Lung (tissue), 12 donors: ENCODE measurements around the gene PPIH. TPM values are rescaled to one million over a fixed set of nuclear protein-coding genes. Genes with fewer than 3 reads are reported as not detected.
A peak's percentile ranks its signal among the peaks of the same experiment; 100 is the strongest.

Experiments used
- ATAC-seq: fragments of 200-7000 bp; cut with Tn5 transposase; one replicate; pipeline ENCODE4 v1.9.1; 2020; ENCODE audit warnings: moderate number of reproducible peaks; ENCODE audit not compliant: insufficient read depth, low FRiP score
- DNase-seq, 3 donors: peaks; one replicate each; pipeline ENCODE4 v3.0.0-alpha.2; 2013 to 2017
- H3K27ac ChIP-seq, 2 donors: one replicate each; pipeline ENCODE4 v1.5.1; 2013; ENCODE audit warnings: mild to moderate bottlenecking in 2 of 2, moderate library complexity in 2 of 2, control low read depth in 1 of 2, inconsistent platforms in 1 of 2, low read depth in 1 of 2, low read length in 1 of 2
- H3K27me3 ChIP-seq, 3 donors: one replicate each; pipeline ENCODE4 v1.5.1; 2013; ENCODE audit warnings: low read length in 2 of 3; ENCODE audit not compliant: control insufficient read depth in 3 of 3, insufficient read depth in 3 of 3
- H3K36me3 ChIP-seq, 4 donors: one replicate each; pipeline ENCODE4 v1.5.1; 2013; ENCODE audit warnings: low read length in 4 of 4, mild to moderate bottlenecking in 1 of 4, moderate library complexity in 1 of 4; ENCODE audit not compliant: control insufficient read depth in 4 of 4, insufficient read depth in 4 of 4
- H3K4me1 ChIP-seq, 5 donors: one replicate each; pipeline ENCODE4 v1.5.1; 2013; ENCODE audit warnings: low read length in 5 of 5, mild to moderate bottlenecking in 2 of 5, moderate library complexity in 1 of 5; ENCODE audit not compliant: control insufficient read depth in 5 of 5, insufficient read depth in 5 of 5
- H3K4me3 ChIP-seq: one replicate; pipeline ENCODE4 v1.5.1; 2013; ENCODE audit warnings: mild to moderate bottlenecking, control low read depth, moderate library complexity
- H3K9ac ChIP-seq, 2 donors: one replicate each; pipeline ENCODE4 v1.5.1; 2013; ENCODE audit warnings: low read length in 2 of 2, control low read depth in 1 of 2; ENCODE audit not compliant: insufficient read depth in 1 of 2
- H3K9me3 ChIP-seq, 4 donors: one replicate each; pipeline ENCODE4 v1.5.1; 2013; ENCODE audit warnings: low read length in 3 of 4, mild to moderate bottlenecking in 1 of 4, moderate library complexity in 1 of 4; ENCODE audit not compliant: control insufficient read depth in 4 of 4, insufficient read depth in 3 of 4
- CTCF ChIP-seq: IDR thresholded peaks from 2 replicates; pipeline ENCODE4 v1.5.1; 2012; ENCODE audit warnings: mild to moderate bottlenecking; ENCODE audit errors: control extremely low read depth, extremely low read depth
- WGBS, 2 donors: extraction: QIAGEN DNeasy Blood & Tissue Kit; methylation state at CpG; one replicate each; pipeline ENCODE4 v1.1.7; 2013; 5-methylcytosine and 5-hydroxymethylcytosine counted together
- polyA plus RNA-seq, 2 donors: library from polyadenylated mRNA; stranded (reverse); fragments of 200-250 nt; gene quantifications; one replicate each; pipeline ENCODE4 v1.2.1, GENCODE V29; 2013
- total RNA-seq, 2 donors: library from RNA; depleted of rRNA in 1 of 2; stranded (reverse); fragments of >200 nt in 1 of 2; gene quantifications; one replicate each; pipeline ENCODE4 v1.2.1, GENCODE V29; 2014 to 2021
- donor health status: control.
- donor health status: control.
- donor health status: Bipolar disorder and iron deficiency.
- donor health status: healthy.
- donor health status: DM: yes; HTN: yes; CAD: no.

Gene PPIH
- total and polyA plus RNA-seq, 4 donors = 28.6 to 68.1 (median 31.4) TPM

DNA sequence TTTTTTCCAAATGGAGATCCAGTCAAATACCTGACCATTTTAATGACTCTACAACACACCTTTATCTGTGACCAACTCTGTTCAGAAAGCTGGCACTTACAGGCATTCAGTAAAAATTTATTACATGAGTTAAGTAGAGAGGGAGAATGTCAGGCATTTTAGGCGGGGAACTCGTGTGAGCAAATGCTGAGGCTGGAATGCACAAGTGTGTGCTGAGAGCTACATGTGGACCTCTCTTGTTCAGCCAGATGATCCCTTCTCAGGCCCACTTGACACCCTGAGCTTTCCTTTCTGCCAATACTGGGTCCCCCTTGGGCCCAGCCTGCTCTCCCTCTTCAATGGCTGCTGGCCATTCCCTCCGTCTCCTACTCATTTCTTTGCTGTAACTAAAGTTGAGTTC, 11.7 kb downstream of the PPIH start:
- H3K9me3 ChIP-seq = no peaks in the 10 kb centered on the region
- WGBS, 2 donors = 70 to 88% methylated on average over 3 of the region's 3 CpGs
- no peak for TF ChIP-seq CTCF
- no peak overlapping the region for H3K4me3 ChIP-seq
- H3K27ac ChIP-seq = no peak overlapping the region
- H3K27me3 ChIP-seq = no peaks in the 10 kb centered on the region
- ATAC-seq (no peak), DNase-seq (peak in 2 of 3 donors; percentile 48 to 53)
- no peak overlapping the region for H3K9ac ChIP-seq
- peaks cover 20 to 34% (median 30%) of the 10 kb centered on the region in 4 donors for H3K36me3 ChIP-seq
- peaks cover 0 to 6% (median 0%) of the 10 kb centered on the region in 5 donors for H3K4me1 ChIP-seq

DNA sequence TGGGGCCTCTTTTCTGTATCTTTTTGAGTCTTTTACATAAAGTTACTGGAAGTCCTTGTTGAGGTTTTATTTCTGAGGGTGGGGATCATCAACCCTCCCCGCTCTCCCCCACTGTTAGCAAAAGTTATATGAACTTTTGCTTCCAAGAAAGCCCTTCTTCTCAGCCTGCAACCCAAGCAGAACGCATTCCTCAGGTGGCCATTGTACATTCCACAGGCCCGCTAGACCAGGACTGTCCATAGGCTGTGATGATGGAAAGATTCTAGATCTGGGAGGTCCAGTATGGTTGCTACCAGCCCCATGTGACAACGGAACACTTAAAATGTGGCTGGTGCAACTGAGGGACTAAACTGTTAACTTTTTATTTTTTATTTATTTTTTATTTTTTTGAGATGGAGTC, 12.2 kb downstream of the PPIH start:
- Histone ChIP-seq H3K9me3 (no peaks in the 10 kb centered on the region), H3K4me1 (peaks cover 0 to 6% (median 0%) of the 10 kb centered on the region in 5 donors), H3K36me3 (peaks cover 20 to 32% (median 29%) of the 10 kb centered on the region in 4 donors), H3K27me3 (no peaks in the 10 kb centered on the region), H3K9ac (no peak overlapping the region), H3K4me3 (no peak overlapping the region), H3K27ac (no peak overlapping the region)
- 93% methylated on average over 4 of the region's 4 CpGs for WGBS, 2 donors
- no peak for ATAC-seq
- DNase-seq = no peak
- TF ChIP-seq CTCF = no peak

- peak; percentile 73 to 90 (median 86) for DNase-seq
- H3K27ac ChIP-seq = peak overlapping the region in 1 of 2 donors; percentile 61
These were observed 16.0 kb downstream of the PPIH start for GRCh38 chr1:42674214-42674613.

More at GRCh38 chr1:42674214-42674613, 16.0 kb downstream of the PPIH start:
- no peak for TF ChIP-seq CTCF
- Histone ChIP-seq H3K27me3 (no peaks in the 10 kb centered on the region), H3K9ac (no peak overlapping the region), H3K9me3 (no peaks in the 10 kb centered on the region), H3K4me3 (no peak overlapping the region), H3K4me1 (peaks cover 0 to 6% (median 5%) of the 10 kb centered on the region in 5 donors), H3K36me3 (peaks cover 8 to 13% (median 12%) of the 10 kb centered on the region in 4 donors)
- ATAC-seq = no peak
